Activated T-helper 1 cell treated with anti-CD3 and anti-CD28 coated beads, Interleukin-2, amount 50 U/mL, for 16 hours (primary cell): Measurements from ENCODE around the gene CDH4.

Source experiments
- DNase-seq, 2 donors: peaks; one replicate each; pipeline ENCODE4 v3.0.0-alpha.2; 2020; ENCODE audit warnings: low read depth in 1 of 2, low spot score in 1 of 2

Gene CDH4

DNA sequence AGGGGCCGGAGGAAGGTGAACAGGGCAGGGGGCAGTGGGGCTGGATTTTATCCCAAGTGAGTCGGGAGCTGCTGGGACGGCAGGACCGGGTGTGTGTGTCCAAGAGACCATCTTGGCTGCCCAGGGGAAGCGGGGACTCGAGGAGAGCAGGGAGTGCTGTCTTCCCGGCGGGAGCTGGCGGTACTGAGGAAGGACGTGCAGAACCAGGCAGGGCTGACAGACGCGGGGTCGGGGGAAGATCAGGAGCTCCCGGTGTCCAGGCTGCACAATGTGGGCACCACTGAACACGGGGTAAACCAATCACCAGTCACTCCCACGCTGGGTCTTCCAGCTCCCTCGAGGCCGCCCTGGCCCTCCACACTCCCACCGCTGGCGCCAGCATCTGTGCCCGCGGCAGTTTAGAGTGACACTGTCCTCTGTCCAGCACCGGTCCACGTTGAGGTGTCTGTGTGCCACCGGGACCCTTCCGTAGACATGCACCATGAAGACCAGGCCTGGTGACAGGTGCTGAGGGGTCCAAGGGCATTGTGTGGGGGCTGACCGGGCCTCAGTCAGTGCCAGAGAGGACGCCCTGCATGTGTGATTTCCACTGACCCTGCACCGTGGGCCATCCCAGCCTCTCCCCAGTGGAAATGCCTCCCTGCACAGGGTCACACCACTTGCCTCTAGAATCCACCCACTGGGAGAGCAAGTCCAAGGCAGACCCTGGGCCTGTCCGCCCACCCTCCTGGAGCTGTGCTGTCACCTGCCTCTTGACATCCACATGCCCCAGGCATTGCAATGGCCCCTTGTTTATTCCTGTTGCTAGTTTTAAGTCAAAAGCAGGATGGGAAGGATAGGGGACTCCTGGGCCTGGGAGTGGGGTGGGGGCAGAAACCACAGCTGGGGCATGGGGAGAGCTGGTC lies 411.7 kb downstream of the CDH4 start:
- no peak for DNase-seq

DNA sequence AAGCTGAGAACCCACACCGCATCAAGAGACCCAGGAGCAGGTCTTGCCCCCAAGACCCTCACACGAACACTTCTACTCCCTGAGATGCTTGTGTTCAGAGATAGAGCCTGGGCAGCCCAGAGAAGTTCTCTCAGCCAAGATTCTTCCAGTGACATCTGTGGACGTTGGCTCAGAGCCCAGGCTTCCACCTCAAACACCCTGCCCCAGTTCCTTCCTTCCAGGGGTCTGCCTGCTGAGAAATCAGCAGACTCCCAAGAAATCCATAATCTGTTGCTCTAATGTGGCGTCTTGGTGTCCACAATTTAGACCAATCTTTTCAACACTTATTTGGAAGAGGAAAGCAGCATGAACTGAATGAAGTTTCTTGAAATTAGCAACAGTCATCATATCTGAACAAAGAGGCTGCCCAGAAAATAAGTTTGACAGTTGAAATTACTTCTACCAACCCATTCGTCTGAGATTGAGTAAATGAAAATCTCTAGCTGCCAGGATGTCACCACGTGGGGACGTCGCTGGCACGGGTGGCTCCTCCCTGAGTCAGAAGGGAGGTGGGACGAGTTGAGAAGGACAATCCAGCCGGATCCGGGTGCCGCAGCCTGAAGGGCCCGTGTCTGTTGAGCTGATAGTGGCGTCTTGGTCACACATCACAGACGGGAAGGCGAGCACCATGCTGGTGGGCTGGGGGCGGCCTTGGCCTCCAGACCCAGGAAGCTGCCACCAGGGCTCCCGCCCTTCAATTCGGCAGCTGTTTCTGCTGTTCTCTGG lies 412.7 kb downstream of the CDH4 start:
- DNase-seq = no peak

DNA sequence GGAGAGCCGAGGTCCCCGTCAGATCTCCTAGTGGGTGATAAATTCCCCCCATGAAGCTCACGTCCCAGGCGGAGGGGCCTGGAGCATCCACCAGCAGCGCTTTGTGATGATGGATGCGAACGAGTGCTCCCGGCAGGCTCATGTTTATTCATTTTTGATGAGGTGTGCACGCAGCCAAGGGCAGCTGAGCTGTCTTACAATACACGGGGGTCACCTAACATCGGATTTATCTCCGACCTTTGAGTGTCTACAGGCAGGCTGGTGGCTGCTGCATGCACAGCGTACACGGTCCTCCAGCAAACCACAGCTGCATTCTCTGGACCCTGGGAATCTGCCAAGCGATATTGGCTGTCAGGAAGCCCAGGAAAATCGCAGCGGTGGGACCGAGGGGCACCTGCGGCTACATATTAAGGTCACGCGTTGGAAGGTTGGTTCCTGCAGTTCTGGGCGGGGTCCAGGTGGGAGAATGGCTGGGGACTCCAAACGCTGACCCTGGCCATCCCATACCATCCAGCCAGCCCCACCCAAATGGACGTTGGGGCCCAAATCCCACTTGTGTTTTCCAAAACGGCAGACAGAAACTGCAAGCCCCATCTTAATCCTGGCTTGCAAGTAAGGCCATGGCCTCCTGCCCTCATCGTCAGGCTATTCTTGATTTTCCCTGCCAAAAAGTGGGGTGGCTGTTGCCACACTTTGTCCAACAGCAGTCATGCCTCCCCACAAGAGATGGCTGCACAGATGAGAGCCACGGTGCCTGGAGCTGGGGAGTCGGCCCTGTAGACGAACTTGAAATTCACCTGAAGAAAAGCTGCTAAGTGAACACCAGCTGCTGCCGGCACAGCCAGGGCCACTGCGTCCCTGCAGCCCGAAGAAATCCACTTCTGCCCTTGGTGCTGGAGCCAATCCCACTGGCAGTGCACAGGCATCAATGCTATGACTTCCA lies 413.7 kb downstream of the CDH4 start:
- DNase-seq = no peak

DNA sequence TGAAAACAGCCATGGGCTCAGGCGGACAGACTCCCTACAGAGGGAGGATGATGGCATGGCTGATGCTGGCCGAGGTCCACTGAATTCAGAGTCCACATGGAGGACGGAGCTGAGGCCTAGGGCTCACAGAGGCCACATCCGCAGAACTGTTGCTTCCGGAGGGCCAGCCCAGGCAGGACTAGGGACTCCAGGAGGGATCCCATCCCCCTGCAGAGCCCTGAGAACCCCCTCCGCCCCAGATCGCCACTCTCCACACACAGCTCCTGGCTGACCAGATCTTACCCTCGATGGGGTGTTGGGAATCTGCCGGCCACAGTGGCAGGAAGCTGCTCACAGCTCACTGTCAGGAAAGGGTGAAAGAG lies 414.4 kb downstream of the CDH4 start:
- no peak for DNase-seq

DNA sequence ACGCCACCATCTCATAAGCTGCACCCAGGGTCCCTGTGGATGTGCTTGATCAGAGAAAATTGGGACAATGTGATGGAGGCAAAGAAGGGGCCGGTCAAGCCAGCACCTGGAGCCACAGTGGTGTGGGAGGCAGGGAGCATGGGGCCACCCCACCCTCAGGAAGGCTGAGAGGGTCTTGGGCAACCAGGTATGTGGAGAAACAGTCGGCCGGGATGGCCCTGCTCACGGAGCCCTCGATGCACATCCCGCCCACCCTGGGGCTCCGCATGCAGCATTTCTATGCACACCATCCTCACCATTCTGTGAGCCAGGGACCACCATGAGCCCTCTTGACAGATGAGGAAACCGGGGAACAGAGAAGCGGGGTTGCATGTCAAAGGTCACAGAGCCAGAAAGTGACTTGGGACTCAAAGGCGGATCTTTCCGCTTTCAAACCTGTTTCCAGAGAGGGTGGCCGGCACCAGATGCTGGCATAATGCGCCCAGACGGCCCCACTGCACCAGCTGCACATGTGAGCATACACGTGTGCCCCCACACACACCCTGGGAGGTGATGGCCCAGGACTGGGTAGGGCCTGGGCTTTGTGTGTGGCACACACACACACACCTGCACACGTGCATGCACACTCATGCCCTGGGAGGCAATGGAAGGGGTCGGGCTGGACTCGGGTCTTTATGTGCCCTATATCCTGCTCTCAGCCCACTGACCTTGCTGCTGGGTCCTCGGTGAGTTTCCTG lies 415.2 kb downstream of the CDH4 start:
- DNase-seq = no peak

DNA sequence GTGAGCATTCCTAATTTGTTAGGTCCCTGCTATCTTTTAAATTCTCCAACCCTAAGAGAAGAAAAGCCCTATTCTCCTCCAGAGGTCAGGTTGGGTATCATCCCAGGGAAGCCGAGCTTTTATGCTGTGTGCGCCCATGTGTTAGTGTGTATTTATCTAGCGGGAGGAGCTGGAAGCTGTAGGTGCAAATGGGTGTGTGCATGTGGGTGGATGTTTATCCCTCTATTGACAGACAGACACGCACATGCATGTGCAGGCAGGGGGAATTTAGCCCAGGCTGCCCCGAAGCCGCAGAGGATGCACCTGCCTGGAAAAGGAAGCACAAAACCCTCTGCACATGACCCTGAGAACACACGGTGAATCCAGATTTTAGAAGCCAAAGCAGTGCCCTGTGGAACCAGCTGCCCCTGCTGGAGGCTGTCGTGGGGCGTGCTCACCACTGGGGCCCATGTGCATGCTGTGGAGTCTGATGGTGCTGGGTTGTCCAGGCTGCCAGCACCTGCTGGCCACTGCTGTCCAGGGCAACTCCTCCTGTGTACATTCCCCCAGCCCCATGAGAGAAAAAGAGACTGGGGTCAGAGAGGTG lies 416.1 kb downstream of the CDH4 start:
- no peak for DNase-seq

DNA sequence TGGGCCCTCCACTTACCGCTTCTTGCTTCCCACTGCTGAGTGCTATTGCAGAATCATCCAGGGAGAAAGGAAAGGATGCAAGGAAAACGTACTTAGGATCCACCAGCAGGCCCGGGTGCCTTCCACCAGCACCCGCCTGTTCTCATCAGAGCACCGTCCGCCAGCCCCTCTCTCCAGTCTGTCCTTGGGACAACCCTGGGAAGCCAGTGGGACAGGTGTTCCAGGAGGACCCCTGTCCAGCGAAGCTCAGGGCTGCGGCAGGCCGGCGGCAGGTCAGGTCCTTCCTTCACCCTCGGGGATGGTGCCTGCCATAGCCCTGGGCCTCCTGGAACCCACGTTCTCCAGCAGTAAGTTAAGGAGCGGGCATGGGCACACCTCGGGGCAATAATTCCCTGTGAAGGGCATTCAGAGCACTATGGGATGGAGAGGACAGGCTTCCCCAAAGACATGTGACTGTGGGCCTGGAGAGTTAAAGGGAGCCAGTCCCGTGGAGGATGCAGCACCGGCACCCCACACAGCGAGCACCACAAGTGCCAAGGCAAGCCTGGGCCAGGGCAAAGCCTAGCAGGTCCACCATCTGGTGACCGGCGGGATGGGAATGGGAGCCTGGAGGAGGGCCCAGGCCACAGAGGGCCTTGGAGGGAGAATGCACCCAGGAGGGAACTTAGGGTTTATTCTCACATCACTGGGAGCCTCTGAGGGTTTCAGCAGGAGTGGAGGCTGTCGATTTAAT lies 416.9 kb downstream of the CDH4 start:
- no peak for DNase-seq

DNA sequence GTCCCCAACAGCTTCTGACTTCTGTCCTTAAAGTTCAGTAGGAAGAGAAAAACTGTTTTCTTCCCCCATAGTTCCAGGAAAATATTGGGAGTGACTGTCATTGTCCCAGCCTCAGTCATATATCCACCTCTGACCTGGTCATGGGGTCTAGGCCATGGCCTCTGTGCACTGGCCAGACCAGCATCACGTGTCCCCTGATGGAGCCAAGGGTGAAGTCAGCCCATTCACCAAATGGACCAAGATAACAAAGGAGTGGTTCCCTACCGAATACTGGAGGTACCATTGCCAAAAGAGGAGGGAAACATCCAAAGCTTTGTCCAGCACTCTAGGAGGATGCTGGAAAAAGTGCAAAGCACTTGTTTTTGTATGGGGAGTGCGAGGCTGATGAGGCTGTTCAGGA lies 418.2 kb downstream of the CDH4 start:
- no peak for DNase-seq

DNA sequence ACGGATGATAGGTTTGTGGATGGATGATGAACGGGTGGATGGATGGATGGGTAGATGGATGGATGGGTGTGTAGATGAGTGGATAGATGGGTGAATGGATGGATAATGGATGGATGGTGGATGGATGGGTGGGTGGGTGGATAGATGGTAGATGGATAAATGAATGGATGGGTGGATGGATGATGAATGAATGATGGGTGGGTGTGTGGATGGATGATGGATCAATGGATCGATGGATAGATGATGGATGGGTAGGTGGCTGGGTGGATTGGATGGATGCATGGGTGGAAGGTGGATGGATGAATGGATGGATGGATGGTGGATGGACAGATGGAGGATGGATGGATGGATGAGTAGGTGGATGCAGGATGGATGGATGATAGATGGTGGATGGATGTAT lies 419.5 kb downstream of the CDH4 start:
- no peak for DNase-seq

DNA sequence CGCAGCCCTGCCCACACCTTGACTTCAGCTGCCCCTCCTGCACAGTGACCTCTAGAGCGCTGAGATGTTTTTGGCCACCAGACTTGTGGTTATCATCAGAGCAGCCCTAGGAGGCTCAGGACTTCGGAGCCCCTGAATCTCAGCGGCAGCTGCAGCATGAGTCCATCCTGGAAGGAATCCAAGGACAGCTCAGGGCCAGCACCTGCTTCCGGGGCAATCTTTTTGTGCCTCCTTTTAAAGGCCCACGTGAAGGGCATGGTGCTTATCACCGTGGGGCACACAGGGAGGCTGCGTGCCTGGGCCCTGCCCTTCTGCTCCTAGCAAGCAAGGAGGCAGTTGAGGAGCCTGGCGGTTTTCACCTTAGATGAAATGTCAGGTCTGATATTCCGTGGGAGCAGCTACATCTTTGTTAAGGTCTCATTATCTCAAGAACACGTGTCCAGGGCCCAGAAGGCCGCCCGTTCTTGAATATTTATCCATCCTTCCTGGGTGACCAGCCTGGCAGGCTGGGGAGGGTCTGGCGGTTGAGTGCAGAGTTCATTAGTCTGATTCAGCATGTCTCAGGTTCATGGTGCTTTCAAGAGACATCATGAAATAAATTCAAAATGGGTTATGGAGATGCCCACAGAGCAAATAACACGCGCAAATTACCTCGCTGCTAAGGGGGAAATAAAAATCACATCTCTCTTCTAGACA lies 421.2 kb downstream of the CDH4 start:
- DNase-seq = no peak

DNA sequence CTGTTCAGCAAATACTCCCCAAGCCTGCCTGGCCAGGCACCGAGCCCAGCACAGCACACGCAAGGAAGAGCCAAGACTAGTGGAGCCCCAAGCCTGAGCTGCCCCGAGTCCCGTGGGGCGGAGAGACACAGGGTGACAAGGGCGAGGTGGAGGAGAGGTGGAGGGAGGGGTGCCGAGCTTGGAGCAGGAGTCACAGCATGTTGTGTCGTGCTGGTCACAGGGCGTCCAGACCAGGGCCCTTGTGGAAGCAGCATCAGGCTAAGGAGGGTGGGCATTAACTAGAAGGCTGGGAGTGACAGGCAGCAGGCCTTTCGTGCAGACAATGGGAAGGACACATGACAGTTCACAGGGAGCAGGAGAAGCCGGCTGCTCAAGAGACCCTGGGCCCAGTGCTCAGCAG lies 422.1 kb downstream of the CDH4 start:
- DNase-seq = no peak

DNA sequence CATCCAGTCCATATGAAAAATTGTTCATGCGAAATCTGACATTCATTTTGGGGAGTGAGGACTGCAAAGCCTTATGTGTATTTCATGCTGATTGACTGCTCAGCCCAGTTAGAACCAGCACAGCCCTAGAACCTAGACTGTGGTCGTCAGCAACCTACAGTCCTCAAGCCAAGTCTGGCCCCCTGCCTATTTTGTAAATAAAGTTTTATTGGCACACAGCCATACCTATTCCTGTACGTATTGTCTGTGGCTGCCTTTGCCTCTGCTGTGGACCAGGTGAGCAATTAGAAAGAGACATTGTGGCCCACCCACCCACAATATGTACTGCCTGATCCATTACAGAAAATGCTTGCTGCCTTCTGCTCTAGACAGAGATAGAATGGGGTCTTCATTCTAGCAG lies 422.6 kb downstream of the CDH4 start:
- no peak for DNase-seq

DNA sequence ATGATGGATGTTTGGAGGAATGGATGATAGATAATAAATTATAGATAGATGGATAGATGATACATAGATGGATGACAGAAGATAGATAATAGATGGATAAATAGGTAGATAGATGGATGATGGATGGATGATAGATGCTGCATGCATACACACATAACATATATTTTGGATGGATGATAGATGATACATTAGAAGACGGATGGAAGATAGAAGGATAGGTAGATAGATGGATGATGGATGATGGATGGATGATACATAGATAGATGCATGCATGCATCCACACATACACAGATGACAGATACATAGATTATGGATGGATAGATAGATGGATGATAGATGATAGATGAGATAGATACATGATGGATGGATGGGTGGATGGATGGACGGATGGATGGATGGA lies 425.9 kb downstream of the CDH4 start:
- DNase-seq = no peak

DNA sequence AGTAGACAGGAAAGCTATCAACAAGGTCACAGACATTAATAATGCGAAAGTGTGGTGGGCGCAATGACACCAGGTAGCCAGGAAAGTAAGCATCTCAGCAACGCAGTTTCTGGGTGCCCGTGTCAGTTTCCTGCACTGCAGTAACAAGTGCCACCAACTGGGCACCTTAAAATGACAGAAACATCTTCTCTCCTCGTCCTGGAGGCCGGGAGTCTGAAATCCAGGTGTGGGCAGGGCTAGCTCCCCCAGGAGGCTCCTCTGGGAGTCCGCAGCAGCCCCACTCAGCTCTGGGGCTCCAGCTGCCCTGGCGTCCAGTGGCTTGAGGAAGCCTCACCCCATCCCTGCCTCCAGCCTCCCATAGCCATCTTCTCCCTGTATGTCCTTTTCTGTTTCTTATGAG lies 426.4 kb downstream of the CDH4 start:
- DNase-seq = no peak

DNA sequence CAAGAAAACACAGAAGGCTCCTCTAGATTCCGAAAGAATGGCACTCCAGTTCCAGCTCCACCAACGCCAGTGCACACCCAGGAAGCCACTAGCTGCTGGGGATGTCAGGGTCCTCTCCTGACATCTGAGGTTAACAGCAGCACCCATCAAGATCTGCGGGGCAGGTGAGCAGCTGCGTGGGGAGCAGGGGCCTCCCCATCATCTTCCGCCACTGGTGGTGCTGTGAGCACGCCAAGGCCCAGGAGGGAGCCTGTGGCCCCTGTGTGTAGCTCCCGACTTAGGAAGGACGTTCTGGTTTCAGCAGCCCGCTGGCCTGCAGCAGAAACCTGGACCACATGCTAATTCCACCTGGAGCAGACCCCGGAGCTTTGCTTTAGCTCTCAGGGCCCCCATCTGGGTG lies 427.4 kb downstream of the CDH4 start:
- DNase-seq = no peak

DNA sequence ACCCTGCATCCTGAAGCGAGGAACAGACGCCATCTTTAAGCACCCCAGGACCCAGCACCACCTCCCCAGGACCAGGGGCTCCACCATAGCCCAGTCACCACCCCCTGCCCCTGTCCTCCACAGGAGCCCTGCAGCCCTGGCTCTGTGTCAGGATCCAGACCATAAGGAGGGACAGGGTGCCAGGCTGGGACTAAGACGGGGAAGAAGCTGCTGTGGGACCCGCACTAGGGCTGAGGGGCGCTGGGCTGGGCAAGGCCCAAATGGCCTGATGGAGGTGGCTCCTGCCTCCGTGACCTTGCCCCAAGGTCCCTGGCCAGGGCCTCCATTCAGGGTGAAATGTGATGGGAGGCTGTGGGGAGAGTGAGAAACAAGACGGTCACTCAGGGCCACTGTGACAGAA lies 428.0 kb downstream of the CDH4 start:
- DNase-seq = no peak

DNA sequence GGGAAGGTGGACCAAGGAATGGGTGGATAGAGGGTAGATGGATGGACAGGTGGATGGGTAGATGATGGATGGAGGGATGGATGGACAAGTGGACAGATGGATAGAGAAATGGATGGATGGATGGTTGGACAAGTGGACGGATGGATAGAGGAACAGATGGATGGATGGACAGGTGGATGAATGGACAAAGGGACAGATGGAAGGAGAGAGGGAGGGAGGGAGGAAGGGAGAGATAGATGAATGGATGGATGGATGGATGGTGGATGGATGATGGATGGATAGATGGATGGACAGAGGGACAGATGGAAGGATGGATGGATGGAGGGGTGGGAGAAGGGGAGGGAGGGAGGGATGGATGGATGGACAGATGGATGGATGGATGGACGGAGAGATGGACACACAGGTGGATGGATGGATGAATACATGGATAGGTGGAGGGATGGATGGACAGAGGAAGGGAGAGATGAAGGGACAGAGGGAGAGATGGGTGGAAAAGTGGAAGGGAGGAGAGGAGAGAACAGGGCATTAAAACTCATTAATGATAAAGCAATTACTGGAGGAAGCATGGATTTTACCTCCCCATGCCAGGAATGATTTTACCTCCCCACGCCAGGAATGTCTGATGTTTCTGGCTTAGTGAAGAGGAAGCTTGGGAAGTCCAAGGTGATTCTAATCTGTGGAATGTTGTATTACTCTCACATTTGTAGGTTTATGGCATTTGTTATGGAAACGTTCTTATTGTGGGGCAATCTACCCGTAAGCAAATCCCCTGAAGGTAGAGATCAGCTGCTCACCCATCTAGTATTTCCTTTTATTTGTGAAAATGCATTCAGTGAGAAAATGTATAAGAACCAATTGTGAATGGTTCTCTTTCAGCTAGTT lies 430.3 kb downstream of the CDH4 start:
- no peak for DNase-seq

DNA sequence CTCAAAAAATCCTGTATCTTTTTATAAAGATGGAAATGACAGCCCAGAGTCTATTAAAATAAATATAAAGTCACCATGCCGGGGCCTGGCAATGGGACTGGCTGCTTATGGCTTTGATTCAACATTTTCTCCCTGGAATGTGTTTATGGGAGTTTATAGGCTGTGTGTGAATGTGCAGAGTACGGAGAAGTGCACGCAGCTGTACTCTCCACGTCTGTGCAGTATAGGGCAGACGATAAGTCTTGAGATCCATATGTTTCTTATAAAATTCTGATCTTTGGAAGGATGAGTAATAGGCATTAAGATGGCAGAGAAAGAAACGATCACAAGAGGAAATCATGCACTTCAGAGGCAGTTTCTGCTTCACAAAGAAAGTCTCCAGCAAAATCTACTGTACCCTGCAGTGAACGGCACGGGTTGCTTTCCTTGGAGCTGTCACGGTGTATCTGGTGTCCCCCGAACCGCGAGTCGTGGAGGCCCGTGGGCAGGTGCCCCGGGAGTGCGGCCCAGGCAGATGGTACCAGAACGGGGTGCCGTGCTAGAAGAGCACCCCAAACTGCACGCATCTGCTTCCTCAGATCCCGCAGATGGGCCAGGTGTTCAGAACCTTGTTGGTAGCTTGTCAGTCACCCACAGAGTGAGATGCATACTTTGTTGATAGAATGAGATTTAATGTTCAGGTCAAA lies 431.1 kb downstream of the CDH4 start:
- DNase-seq = no peak
